Duodenal mucosa (tissue), 2 donors: ENCODE measurements around the gene EYA2.

Experiments
- H3K27ac ChIP-seq: one replicate; pipeline ENCODE4 v1.7.0; 2013; ENCODE audit warnings: low read depth, low read length
- H3K27me3 ChIP-seq, 2 donors: one replicate each; pipeline ENCODE4 v1.7.0; 2013; ENCODE audit warnings: low read length in 2 of 2, control low read depth in 1 of 2; ENCODE audit not compliant: insufficient read depth in 2 of 2, control insufficient read depth in 1 of 2
- H3K36me3 ChIP-seq, 2 donors: one replicate each; pipeline ENCODE4 v1.7.0; 2013; ENCODE audit warnings: low read length in 2 of 2, control low read depth in 1 of 2; ENCODE audit not compliant: insufficient read depth in 2 of 2, control insufficient read depth in 1 of 2
- H3K4me1 ChIP-seq, 2 donors: one replicate each; pipeline ENCODE4 v1.7.0; 2013; ENCODE audit warnings: low read length in 2 of 2, control low read depth in 1 of 2; ENCODE audit not compliant: insufficient read depth in 2 of 2, control insufficient read depth in 1 of 2
- H3K4me3 ChIP-seq, 2 donors: one replicate each; pipeline ENCODE4 v1.7.0; 2013; ENCODE audit warnings: low read length in 2 of 2, low read depth in 1 of 2
- H3K9ac ChIP-seq, 2 donors: one replicate each; pipeline ENCODE4 v1.7.0; 2013; ENCODE audit warnings: low read length in 2 of 2, low read depth in 1 of 2
- H3K9me3 ChIP-seq, 2 donors: one replicate each; pipeline ENCODE4 v1.7.0; 2013; ENCODE audit warnings: low read length in 2 of 2, control low read depth in 1 of 2; ENCODE audit not compliant: control insufficient read depth in 1 of 2

EYA2 gene

DNA sequence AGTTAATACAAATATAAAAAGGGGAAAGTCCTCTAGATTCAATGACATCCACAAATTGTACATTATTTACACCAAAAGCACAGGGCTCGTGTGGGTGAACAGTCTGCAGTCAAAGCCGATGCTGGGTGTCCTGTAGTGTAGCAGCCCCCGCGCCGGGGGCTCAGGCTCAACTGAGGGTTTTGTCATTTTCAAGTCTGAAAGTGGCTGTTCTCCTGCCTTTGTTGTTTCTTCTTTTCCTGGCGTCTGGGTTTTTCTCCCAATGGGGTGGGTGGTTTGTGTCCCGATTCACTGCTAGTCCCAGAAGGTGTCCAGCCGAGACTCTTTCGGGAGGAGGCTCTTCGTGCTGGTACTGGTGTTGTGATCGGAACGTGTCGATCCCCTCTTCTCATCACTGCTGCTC is 315.8 kb downstream of the EYA2 start:
- no peak overlapping the region for H3K4me3 ChIP-seq
- no peak overlapping the region for H3K9ac ChIP-seq
- H3K27ac ChIP-seq: no peak overlapping the region
- peaks cover 43 to 66% of the 10 kb centered on the region in 2 donors for H3K36me3 ChIP-seq
- no peaks in the 10 kb centered on the region for H3K27me3 ChIP-seq
- no peaks in the 10 kb centered on the region for H3K4me1 ChIP-seq
- no peaks in the 10 kb centered on the region for H3K9me3 ChIP-seq

DNA sequence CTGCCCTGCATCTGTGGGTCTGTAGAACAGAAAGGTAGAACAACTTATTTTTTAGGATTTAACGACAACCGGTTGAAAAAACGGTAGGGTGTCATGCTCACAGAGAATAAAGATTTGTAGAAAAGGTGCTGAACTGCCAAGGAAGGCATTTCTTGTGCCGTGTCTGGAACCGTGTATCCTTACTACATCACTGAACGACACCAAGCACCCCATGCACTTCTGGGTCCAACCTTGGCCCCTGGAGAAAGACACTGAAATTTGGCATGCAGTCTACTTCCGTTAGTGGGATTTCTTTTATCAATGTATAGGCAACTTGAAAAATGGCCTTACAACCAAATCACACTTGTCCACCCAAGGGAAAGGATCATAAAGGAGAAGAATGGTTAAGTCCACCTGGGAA is 316.4 kb downstream of the EYA2 start:
- no peak overlapping the region for H3K27ac ChIP-seq
- no peak overlapping the region for H3K9ac ChIP-seq
- H3K9me3 ChIP-seq: no peaks in the 10 kb centered on the region
- no peaks in the 10 kb centered on the region for H3K27me3 ChIP-seq
- H3K4me3 ChIP-seq: no peak overlapping the region
- H3K36me3 ChIP-seq: peaks cover 48 to 71% of the 10 kb centered on the region in 2 donors
- no peaks in the 10 kb centered on the region for H3K4me1 ChIP-seq

DNA sequence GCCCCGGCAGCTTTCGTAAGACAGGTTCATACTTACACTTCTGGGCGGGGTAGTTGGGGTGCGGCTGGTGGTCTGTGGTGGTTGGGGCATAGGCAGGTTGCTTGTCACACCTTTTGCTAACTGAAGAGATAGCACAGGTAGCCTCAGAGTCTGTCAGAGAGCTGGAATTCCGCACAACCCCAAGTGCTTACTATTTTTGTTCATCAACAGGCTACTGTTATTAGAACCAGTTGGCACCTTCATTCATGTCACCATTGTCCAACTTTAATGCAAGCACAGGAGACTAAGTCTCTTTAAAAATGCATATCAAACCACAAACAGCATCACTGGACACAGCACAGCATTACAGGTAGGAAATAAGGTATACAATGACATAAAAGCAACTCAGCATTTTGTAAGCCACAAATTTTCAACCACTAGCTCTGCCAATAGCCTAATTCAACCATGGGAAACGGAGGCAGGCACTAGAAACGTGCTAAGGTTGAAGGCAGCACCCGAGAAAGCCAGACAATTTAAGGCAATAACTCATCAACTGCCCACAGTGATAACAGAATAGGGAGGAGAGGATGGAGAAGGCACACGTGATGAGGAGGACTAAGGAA is 318.1 kb downstream of the EYA2 start:
- Histone ChIP-seq H3K4me3 (no peak overlapping the region), H3K9me3 (no peaks in the 10 kb centered on the region), H3K9ac (no peak overlapping the region), H3K27me3 (no peaks in the 10 kb centered on the region), H3K36me3 (peaks cover 52 to 84% of the 10 kb centered on the region in 2 donors), H3K4me1 (no peaks in the 10 kb centered on the region), H3K27ac (no peak overlapping the region)

DNA sequence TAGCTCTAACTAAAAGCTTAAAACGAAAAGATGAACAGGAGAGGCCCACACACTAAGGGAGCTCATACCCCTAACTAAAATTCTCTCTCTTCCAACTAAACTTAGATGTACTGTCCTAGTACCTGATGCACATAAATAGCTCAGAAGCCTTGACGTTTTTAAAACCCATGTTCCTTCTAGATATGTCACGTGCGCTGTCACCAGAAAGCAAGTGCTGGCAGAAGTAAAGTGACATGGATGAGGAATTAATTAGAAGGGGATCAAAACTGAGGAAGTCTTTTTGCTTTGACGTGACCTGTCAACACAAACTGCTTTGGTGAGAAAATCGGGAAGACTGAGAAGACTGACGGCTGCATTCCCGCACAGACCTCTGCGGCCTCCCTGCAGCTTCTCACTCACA is 319.3 kb downstream of the EYA2 start:
- H3K27me3 ChIP-seq: no peaks in the 10 kb centered on the region
- H3K4me1 ChIP-seq: no peaks in the 10 kb centered on the region
- H3K36me3 ChIP-seq: peaks cover 52 to 87% of the 10 kb centered on the region in 2 donors
- H3K9ac ChIP-seq: no peak overlapping the region
- H3K4me3 ChIP-seq: no peak overlapping the region
- no peak overlapping the region for H3K27ac ChIP-seq
- no peaks in the 10 kb centered on the region for H3K9me3 ChIP-seq

DNA sequence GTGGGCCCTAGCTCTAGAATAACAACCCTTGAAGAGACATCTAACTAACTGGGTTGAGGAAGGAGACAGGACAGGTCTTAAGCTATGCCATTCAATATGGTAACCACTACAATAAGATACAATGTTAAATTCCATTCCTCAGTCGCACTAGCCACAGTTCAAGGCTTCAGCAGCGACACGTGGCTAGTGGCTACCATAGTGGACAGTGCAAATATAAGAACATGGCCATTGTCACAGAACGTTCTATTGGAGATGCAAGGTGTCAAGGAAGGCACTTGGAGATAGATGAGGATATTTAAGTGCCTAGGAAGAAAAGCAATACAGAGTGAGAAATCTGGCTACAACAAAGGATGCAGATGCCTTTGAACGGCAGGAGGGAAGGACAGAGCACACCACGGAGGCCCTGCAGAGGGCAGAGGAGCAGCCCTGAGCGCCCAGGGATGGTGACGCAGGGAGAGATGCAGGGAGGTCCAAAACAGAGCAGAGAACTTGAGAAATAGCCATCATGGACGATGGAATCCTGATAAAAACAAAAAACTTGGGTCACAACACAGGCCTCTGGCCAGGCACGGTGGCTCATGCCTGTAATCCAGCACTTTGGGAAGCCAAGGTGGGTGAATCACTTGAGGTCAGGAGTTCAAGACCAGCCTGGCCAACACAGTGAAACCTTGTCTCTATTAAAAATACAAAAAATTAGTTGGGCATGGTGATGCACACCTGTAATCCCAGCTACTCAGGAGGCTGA is 321.2 kb downstream of the EYA2 start:
- Histone ChIP-seq H3K4me3 (no peak overlapping the region), H3K9ac (no peak overlapping the region), H3K4me1 (no peaks in the 10 kb centered on the region), H3K27me3 (no peaks in the 10 kb centered on the region), H3K36me3 (peaks cover 39 to 86% of the 10 kb centered on the region in 2 donors), H3K27ac (no peak overlapping the region), H3K9me3 (no peaks in the 10 kb centered on the region)

DNA sequence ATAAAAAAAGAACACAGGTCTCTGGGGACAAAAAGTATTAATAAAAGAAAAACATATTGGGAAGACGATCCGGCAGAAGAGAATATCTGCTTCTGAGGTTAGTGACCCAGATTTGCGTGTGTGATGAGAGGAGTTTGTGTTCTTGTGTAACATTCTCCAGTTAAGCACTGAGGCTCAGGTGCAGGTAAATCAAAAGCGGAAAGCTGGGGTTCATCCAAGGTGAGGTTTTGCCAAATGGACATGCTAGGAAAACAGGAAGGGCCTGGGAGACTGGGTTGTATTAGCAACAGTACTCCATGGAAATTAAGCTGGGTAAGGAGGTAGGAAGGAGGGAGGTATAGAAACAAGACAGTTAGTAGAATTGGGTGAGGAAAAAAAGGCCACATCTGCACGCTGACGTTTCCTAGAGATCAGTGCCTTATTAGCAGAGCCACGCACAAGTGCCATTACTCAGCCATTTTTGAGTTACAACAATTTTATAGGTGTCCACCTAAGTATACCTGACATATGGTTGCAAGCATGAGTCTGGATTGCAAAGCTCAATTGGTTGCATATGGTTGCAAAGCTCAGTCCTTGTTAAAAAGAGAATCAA is 322.3 kb downstream of the EYA2 start:
- no peak overlapping the region for H3K4me3 ChIP-seq
- H3K9me3 ChIP-seq: no peaks in the 10 kb centered on the region
- no peak overlapping the region for H3K9ac ChIP-seq
- H3K36me3 ChIP-seq: peaks cover 32 to 85% of the 10 kb centered on the region in 2 donors
- no peak overlapping the region for H3K27ac ChIP-seq
- no peaks in the 10 kb centered on the region for H3K4me1 ChIP-seq
- H3K27me3 ChIP-seq: no peaks in the 10 kb centered on the region

DNA sequence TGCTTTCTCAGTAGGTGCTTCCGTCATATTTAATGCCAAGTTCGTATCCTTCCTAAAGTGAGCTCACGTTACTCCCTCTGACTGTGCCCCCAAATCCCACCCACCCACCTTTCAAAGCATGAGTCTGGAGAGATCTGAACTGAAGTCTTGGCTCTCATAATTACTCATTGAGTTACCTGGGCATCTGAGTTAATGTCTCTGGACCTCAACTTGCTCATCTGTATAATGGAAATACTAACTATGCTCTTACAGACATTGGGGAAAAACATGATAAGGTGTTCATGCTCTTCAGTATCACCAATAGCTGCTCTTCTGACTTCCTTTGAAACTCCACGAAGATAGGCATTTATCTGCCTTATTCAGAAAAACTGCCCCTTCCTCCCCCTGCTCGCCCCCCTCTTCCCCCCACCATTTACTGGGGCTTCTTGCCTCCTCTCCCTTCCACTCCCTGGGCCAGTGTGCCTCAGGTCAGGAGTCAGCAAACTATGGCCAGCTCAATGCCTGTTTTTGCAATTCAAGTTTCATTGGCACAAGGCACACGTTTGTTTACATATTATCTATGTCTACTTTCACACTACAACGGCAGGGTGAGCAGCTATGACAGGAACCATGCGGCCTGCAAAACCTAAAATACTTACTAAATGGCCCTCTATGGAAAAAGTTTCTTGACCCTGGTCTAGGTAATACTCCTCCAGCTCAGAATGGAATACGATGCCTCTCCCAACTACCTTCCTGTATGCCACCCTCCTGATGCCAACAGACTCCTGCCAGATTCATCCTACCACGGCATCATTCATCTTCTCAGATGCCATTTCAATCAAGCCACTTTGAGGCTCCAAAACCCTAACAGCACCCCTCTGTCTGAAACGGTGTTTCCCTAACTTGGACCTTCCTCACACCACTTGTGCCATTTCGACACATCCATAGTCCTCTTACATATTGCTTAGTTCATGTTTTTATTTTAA is 323.1 kb downstream of the EYA2 start:
- Histone ChIP-seq H3K4me3 (no peak overlapping the region), H3K9me3 (no peaks in the 10 kb centered on the region), H3K9ac (no peak overlapping the region), H3K27me3 (no peaks in the 10 kb centered on the region), H3K27ac (no peak overlapping the region), H3K4me1 (no peaks in the 10 kb centered on the region), H3K36me3 (peaks cover 29 to 84% of the 10 kb centered on the region in 2 donors)

DNA sequence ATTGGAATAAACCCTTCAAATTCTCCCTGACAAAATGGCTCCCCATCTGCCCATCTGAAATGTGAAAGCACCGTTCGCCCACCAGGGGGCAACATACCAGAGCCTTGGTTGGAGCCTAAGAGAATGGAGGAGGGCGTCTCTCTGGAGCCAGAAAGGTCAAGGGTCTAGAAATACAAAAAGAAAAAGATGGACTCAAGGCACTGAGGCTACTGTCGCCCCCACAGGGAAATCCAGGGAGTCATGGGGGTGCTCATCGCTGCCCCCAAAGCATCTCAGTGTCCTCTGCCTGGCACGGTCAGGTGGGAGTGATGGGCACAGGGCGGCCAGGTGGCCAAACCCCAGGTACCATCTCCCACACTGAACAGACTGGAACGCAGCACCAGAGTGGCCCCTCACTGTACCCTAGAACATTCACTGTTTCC is 325.5 kb downstream of the EYA2 start:
- Histone ChIP-seq H3K4me1 (no peaks in the 10 kb centered on the region), H3K9me3 (no peaks in the 10 kb centered on the region), H3K9ac (no peak overlapping the region), H3K27me3 (no peaks in the 10 kb centered on the region), H3K4me3 (no peak overlapping the region), H3K27ac (no peak overlapping the region), H3K36me3 (peaks cover 37 to 82% of the 10 kb centered on the region in 2 donors)

DNA sequence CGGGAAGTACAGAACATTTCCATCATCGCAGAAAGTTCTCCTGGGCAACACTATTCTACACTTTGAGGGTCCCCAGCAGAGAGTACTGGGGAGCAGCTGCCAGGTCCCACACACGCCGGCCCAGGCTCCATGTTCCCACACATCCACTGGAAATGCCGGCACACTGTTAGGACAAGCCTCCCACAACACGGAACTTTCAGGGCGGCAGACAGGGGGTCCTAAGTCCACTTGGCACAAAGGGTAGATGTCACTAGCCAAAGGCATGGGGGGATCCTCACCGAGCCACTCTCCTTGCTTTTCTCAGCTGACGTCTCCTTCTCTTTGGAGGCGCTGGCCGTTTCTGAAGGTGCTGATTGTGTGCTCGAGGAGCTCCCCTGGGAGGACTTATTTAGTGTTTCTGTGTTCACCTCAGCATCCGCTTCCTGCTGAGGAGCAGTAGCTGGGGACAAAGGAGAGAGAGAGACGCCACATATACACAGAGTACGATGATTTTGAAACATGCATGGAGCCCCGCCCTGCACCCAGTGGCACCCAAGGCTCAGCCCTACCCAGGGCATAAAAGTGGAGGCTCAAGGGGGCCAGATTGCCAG is 326.5 kb downstream of the EYA2 start:
- H3K9me3 ChIP-seq: no peaks in the 10 kb centered on the region
- no peaks in the 10 kb centered on the region for H3K27me3 ChIP-seq
- no peaks in the 10 kb centered on the region for H3K4me1 ChIP-seq
- no peak overlapping the region for H3K9ac ChIP-seq
- peaks cover 34 to 77% of the 10 kb centered on the region in 2 donors for H3K36me3 ChIP-seq
- H3K4me3 ChIP-seq: no peak overlapping the region
- H3K27ac ChIP-seq: no peak overlapping the region
